ENCODE data around the gene ZNF581.

ZNF581 gene

GRCh38 chr19:55611300-55611982, 32.0 kb upstream of the ZNF581 start:
- no peak for DNase-seq

- no peak for DNase-seq
Observed at GRCh38 chr19:55611983-55612645, 31.3 kb upstream of the ZNF581 start.

GRCh38 chr19:55613396-55613795, 30.1 kb upstream of the ZNF581 start:
- no peak for DNase-seq

- DNase-seq = no peak
Observed at GRCh38 chr19:55613930-55614710, 29.3 kb upstream of the ZNF581 start.

GRCh38 chr19:55614711-55615542, 28.5 kb upstream of the ZNF581 start:
- DNase-seq = no peak

GRCh38 chr19:55615543-55616394, 27.7 kb upstream of the ZNF581 start:
- no peak for DNase-seq

- DNase-seq = no peak
Observed at GRCh38 chr19:55616395-55616875, 27.0 kb upstream of the ZNF581 start.

- no peak for DNase-seq
Observed at GRCh38 chr19:55617426-55617825, 26.0 kb upstream of the ZNF581 start.

- DNase-seq = no peak
Observed at GRCh38 chr19:55618426-55618825, 25.0 kb upstream of the ZNF581 start.

- peak; percentile 42 for DNase-seq
Observed at GRCh38 chr19:55619286-55619685, 24.2 kb upstream of the ZNF581 start.

GRCh38 chr19:55620410-55621204, 22.8 kb upstream of the ZNF581 start:
- peak; percentile 88 for DNase-seq

- DNase-seq = no peak
Observed at GRCh38 chr19:55621205-55621672, 22.2 kb upstream of the ZNF581 start.

- DNase-seq = no peak
Observed at GRCh38 chr19:55621673-55622231, 21.7 kb upstream of the ZNF581 start.

GRCh38 chr19:55622242-55622969, 21.0 kb upstream of the ZNF581 start:
- no peak for DNase-seq

GRCh38 chr19:55623130-55623529, 20.3 kb upstream of the ZNF581 start:
- DNase-seq = no peak

- no peak for DNase-seq
Observed at GRCh38 chr19:55623561-55623960, 19.9 kb upstream of the ZNF581 start.

GRCh38 chr19:55624109-55625003, 19.1 kb upstream of the ZNF581 start, which contains the start of gene ZNF784:
TSS of gene ZNF784 (minus strand) at chr19:55624566. CDS start at chr19:55624561, 5 bp downstream.
- peak; percentile 92 for DNase-seq

- DNase-seq = no peak
Observed at GRCh38 chr19:55625004-55625326, 18.5 kb upstream of the ZNF581 start.
